Measurements from ENCODE around the gene RFX8. TPM values are rescaled to one million over a fixed set of nuclear protein-coding genes. Genes with fewer than 3 reads are reported as not detected.
"Not testable (repeated sequence)": the region's sequence is repeated elsewhere in the genome, so short reads cannot be mapped to it uniquely, and the experiment has no call there.

The RFX8 gene
- total and polyA plus RNA-seq, 2 donors = 0.30 to 0.69 TPM

GRCh38 chr2:101504744-101505143 is 29.8 kb upstream of the RFX8 start:
- H3K4me3 ChIP-seq (ENCODE audit: low read depth, low read length); H3K36me3 ChIP-seq (ENCODE audit: insufficient read depth); H3K4me1 ChIP-seq (ENCODE audit: insufficient read depth); DNase-seq (ENCODE audit: extremely low spot score); H3K27ac ChIP-seq (ENCODE audit: low read depth): not testable (repeated sequence)
- 87% methylated on average over 8 of the region's 8 CpGs for WGBS

- no peak overlapping the region for H3K27ac ChIP-seq (ENCODE audit: low read depth)
- no peaks in the 10 kb centered on the region for H3K36me3 ChIP-seq (ENCODE audit: insufficient read depth)
- H3K4me3 ChIP-seq (ENCODE audit: low read depth, low read length) = no peak overlapping the region
- no peaks in the 10 kb centered on the region for H3K4me1 ChIP-seq (ENCODE audit: insufficient read depth)
- no peak for DNase-seq (ENCODE audit: extremely low spot score)
- 85% methylated on average over 5 of the region's 5 CpGs for WGBS
Observed at GRCh38 chr2:101502095-101502494, 27.2 kb upstream of the RFX8 start.

- Histone ChIP-seq H3K4me3 (ENCODE audit: low read depth, low read length) (no peak overlapping the region), H3K27ac (ENCODE audit: low read depth) (no peak overlapping the region), H3K4me1 (ENCODE audit: insufficient read depth) (no peaks in the 10 kb centered on the region), H3K36me3 (ENCODE audit: insufficient read depth) (no peaks in the 10 kb centered on the region)
- WGBS = 40% methylated on average over 3 of the region's 3 CpGs
- DNase-seq (ENCODE audit: extremely low spot score) = no peak
Observed at GRCh38 chr2:101501443-101501842, 26.5 kb upstream of the RFX8 start.

GRCh38 chr2:101500860-101501259 is 25.9 kb upstream of the RFX8 start:
- Histone ChIP-seq H3K4me1 (ENCODE audit: insufficient read depth) (no peaks in the 10 kb centered on the region), H3K36me3 (ENCODE audit: insufficient read depth) (no peaks in the 10 kb centered on the region), H3K27ac (ENCODE audit: low read depth) (no peak overlapping the region), H3K4me3 (ENCODE audit: low read depth, low read length) (no peak overlapping the region)
- 17% methylated on average over 5 of the region's 5 CpGs for whole genome bisulfite sequencing
- DNase-seq (ENCODE audit: extremely low spot score) = no peak

- WGBS = 23% methylated on average over 2 of the region's 2 CpGs
- no peak for DNase-seq (ENCODE audit: extremely low spot score)
- Histone ChIP-seq H3K4me3 (ENCODE audit: low read depth, low read length) (no peak overlapping the region), H3K4me1 (ENCODE audit: insufficient read depth) (no peaks in the 10 kb centered on the region), H3K36me3 (ENCODE audit: insufficient read depth) (no peaks in the 10 kb centered on the region), H3K27ac (ENCODE audit: low read depth) (no peak overlapping the region)
Observed at GRCh38 chr2:101500180-101500579, 25.3 kb upstream of the RFX8 start.

- Histone ChIP-seq H3K27ac (ENCODE audit: low read depth) (no peak overlapping the region), H3K36me3 (ENCODE audit: insufficient read depth) (no peaks in the 10 kb centered on the region), H3K4me3 (ENCODE audit: low read depth, low read length) (no peak overlapping the region), H3K4me1 (ENCODE audit: insufficient read depth) (no peaks in the 10 kb centered on the region)
- 50% methylated on average over 4 of the region's 4 CpGs for WGBS
- no peak for DNase-seq (ENCODE audit: extremely low spot score)
Observed at GRCh38 chr2:101496279-101496678, 21.4 kb upstream of the RFX8 start.

GRCh38 chr2:101492936-101493473 is 18.1 kb upstream of the RFX8 start:
- H3K27ac ChIP-seq (ENCODE audit: low read depth) = no peak overlapping the region
- H3K4me1 ChIP-seq (ENCODE audit: insufficient read depth) = no peaks in the 10 kb centered on the region
- WGBS = 81% methylated on average over 6 of the region's 6 CpGs
- no peak overlapping the region for H3K4me3 ChIP-seq (ENCODE audit: low read depth, low read length)
- H3K36me3 ChIP-seq (ENCODE audit: insufficient read depth) = no peaks in the 10 kb centered on the region
- no peak for DNase-seq (ENCODE audit: extremely low spot score)

- no peak overlapping the region for H3K27ac ChIP-seq (ENCODE audit: low read depth)
- no peak overlapping the region for H3K4me3 ChIP-seq (ENCODE audit: low read depth, low read length)
- no peaks in the 10 kb centered on the region for H3K36me3 ChIP-seq (ENCODE audit: insufficient read depth)
- 89% methylated on average over 5 of the region's 5 CpGs for WGBS
- H3K4me1 ChIP-seq (ENCODE audit: insufficient read depth) = no peaks in the 10 kb centered on the region
- no peak for DNase-seq (ENCODE audit: extremely low spot score)
Observed at GRCh38 chr2:101486994-101487393, 12.1 kb upstream of the RFX8 start.

GRCh38 chr2:101486258-101486701 is 11.4 kb upstream of the RFX8 start:
- no peak for DNase-seq (ENCODE audit: extremely low spot score)
- 75% methylated on average over 4 of the region's 4 CpGs for WGBS
- Histone ChIP-seq H3K27ac (ENCODE audit: low read depth) (no peak overlapping the region), H3K36me3 (ENCODE audit: insufficient read depth) (no peaks in the 10 kb centered on the region), H3K4me3 (ENCODE audit: low read depth, low read length) (no peak overlapping the region), H3K4me1 (ENCODE audit: insufficient read depth) (no peaks in the 10 kb centered on the region)

- Histone ChIP-seq H3K27ac (ENCODE audit: low read depth) (no peak overlapping the region), H3K4me3 (ENCODE audit: low read depth, low read length) (no peak overlapping the region), H3K36me3 (ENCODE audit: insufficient read depth) (no peaks in the 10 kb centered on the region), H3K4me1 (ENCODE audit: insufficient read depth) (no peaks in the 10 kb centered on the region)
- WGBS = 93% methylated on average over 4 of the region's 4 CpGs
- no peak for DNase-seq (ENCODE audit: extremely low spot score)
Observed at GRCh38 chr2:101485856-101486255, 10.9 kb upstream of the RFX8 start.

- Histone ChIP-seq H3K36me3 (ENCODE audit: insufficient read depth) (no peaks in the 10 kb centered on the region), H3K4me1 (ENCODE audit: insufficient read depth) (no peaks in the 10 kb centered on the region), H3K4me3 (ENCODE audit: low read depth, low read length) (no peak overlapping the region), H3K27ac (ENCODE audit: low read depth) (no peak overlapping the region)
- 95% methylated on average over 8 of the region's 8 CpGs for WGBS
- DNase-seq (ENCODE audit: extremely low spot score) = no peak
Observed at GRCh38 chr2:101480764-101481163, 5.9 kb upstream of the RFX8 start.

- Histone ChIP-seq H3K4me3 (ENCODE audit: low read depth, low read length) (no peak overlapping the region), H3K4me1 (ENCODE audit: insufficient read depth) (no peaks in the 10 kb centered on the region), H3K36me3 (ENCODE audit: insufficient read depth) (no peaks in the 10 kb centered on the region), H3K27ac (ENCODE audit: low read depth) (no peak overlapping the region)
- 81% methylated on average over 9 of the region's 9 CpGs for WGBS
- DNase-seq (ENCODE audit: extremely low spot score) = no peak
Observed at GRCh38 chr2:101479810-101480209, 4.9 kb upstream of the RFX8 start.

- Histone ChIP-seq H3K27ac (ENCODE audit: low read depth) (no peak overlapping the region), H3K4me1 (ENCODE audit: insufficient read depth) (no peaks in the 10 kb centered on the region), H3K4me3 (ENCODE audit: low read depth, low read length) (no peak overlapping the region), H3K36me3 (ENCODE audit: insufficient read depth) (no peaks in the 10 kb centered on the region)
- WGBS = 45% methylated on average over 4 of the region's 4 CpGs
- DNase-seq (ENCODE audit: extremely low spot score) = no peak
Observed at GRCh38 chr2:101479328-101479727, 4.4 kb upstream of the RFX8 start.

- H3K36me3 ChIP-seq (ENCODE audit: insufficient read depth) = no peaks in the 10 kb centered on the region
- no peak overlapping the region for H3K4me3 ChIP-seq (ENCODE audit: low read depth, low read length)
- H3K4me1 ChIP-seq (ENCODE audit: insufficient read depth) = no peaks in the 10 kb centered on the region
- no peak overlapping the region for H3K27ac ChIP-seq (ENCODE audit: low read depth)
- 42% methylated on average over 2 of the region's 2 CpGs for WGBS
- DNase-seq (ENCODE audit: extremely low spot score) = no peak
Observed at GRCh38 chr2:101478181-101479001, 3.5 kb upstream of the RFX8 start.
